Ovary (tissue), 9 donors: ENCODE results near the gene KRT33B. TPM values are rescaled to one million over a fixed set of nuclear protein-coding genes. Genes with fewer than 3 reads are reported as not detected.

Experiments used
- DNase-seq, 5 donors: peaks; one replicate each; pipeline ENCODE4 v3.0.0-alpha.2; 2019 to 2020
- H3K27ac ChIP-seq, 2 donors: fragments of 200-600 bp; one replicate each; pipeline versions ENCODE4 v1.5.1 to v1.8.0; 2019 to 2022
- H3K27me3 ChIP-seq: fragments of 200-600 bp; one replicate; pipeline ENCODE4 v1.8.0; 2022
- H3K36me3 ChIP-seq: fragments of 200-600 bp; sonication (generic); one replicate; pipeline ENCODE4 v1.5.1; 2019
- H3K4me1 ChIP-seq: one replicate; pipeline ENCODE4 v1.8.1; 2013; ENCODE audit warnings: mild to moderate bottlenecking, moderate library complexity; ENCODE audit not compliant: insufficient read depth
- H3K4me3 ChIP-seq: fragments of 200-600 bp; sonication (generic); one replicate; pipeline ENCODE4 v1.5.1; 2017
- H3K9me3 ChIP-seq, 2 donors: fragments of 200-600 bp in 1 of 2; sonication (generic) in 1 of 2; one replicate each; pipeline versions ENCODE4 v1.5.1 to v1.8.1; 2013 to 2019; ENCODE audit warnings: mild to moderate bottlenecking in 1 of 2, moderate library complexity in 1 of 2
- EP300 ChIP-seq: sonication (generic); formaldehyde crosslinking; IDR thresholded peaks from one replicate; pipeline ENCODE4 v1.6.1; 2017; ENCODE audit warnings: antibody characterized with exemption
- POLR2A ChIP-seq: fragments of 450-650 bp; IDR thresholded peaks from one replicate; pipeline ENCODE4 v1.6.1; 2017; ENCODE audit warnings: antibody characterized with exemption, mild to moderate bottlenecking, moderate library complexity
- WGBS, 3 donors: extraction: QIAGEN DNeasy Blood & Tissue Kit in 1 of 3; methylation state at CpG; one replicate each; pipeline versions ENCODE4 v1.1.5 to v1.1.7; 2013 to 2017; 5-methylcytosine and 5-hydroxymethylcytosine counted together
- intact Hi-C, 4 donors: fragments of 100-400 bp; cut with DNase I; formaldehyde crosslinking; loops; one replicate each; pipeline versions ENCODE4 v1.11.0 to v1.15.1; 2022 to 2023
- polyA plus RNA-seq, 2 donors: library from polyadenylated mRNA; stranded (reverse); fragments of 200-250 nt in 1 of 2; fragments of 350-450 nt in 1 of 2; fragmentation: Illumina TruSeq in 1 of 2; extraction: RNeasy Lipid Tissue Mini Kit (QIAGEN cat#74804) in 1 of 2; gene quantifications; one replicate each; pipeline ENCODE4 v1.2.3, GENCODE V29; 2013 to 2014
- total RNA-seq, 7 donors: library from RNA; depleted of rRNA in 2 of 7; stranded (reverse); fragments of >200 nt in 2 of 7; fragmentation: NEBNext Ultra II Directional in 3 of 7; extraction: Animal tissue kit (Norgen Biotek cat#: 25700) in 3 of 7; gene quantifications; one replicate each; pipeline versions ENCODE4 v1.1.0 to v1.2.4, GENCODE V29; 2016 to 2023
- TF ChIP-seq, protein P1 (sequence below), 3 donors: fragments of 450-650 bp in 2 of 3; fragments of 200-600 bp in 1 of 3; IDR thresholded peaks; one replicate each; pipeline versions ENCODE4 v1.5.1 to v1.8.0; 2016 to 2022; ENCODE audit warnings: antibody characterized with exemption in 3 of 3, mild to moderate bottlenecking in 1 of 3
- donor health status: DM: no; HTN: no; CAD: no; lungs with moderate emphysema.
- donor health status: DM: no; HTN: no; CAD: no.
- donor health status: Bipolar disorder and iron deficiency.
- donor health status: DM: yes; HTN: yes; CAD: no.
- donor health status: DM: no; HTN: no; CAD: no.
- donor health status: DM: yes; HTN: yes; CAD: no.

The KRT33B gene
- total and polyA plus RNA-seq, 9 donors = not detected

DNA sequence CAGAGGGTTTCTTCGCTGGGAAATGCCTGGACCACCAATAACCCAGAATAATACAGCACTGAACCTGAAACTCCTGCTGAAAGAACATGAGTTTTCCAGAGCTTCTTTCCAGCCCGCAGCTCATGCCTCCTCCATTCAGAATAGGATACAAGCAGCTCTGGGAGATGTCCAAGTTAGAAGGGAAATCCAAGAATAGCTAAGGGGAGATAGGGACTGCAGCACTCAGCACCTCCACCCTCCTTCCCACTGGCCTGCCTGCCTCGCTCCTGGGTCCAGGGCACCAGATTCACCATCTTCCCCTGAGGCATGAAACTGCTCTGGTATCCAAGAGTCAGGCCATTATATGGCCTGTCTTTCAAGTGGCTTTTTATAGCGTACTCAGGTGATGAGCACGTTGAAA lies 23.7 kb upstream of the KRT33B start:
- Histone ChIP-seq H3K4me1 (peaks cover 14% of the 10 kb centered on the region), H3K4me3 (no peak overlapping the region), H3K9me3 (no peaks in the 10 kb centered on the region), H3K27me3 (no peaks in the 10 kb centered on the region), H3K27ac (no peak overlapping the region), H3K36me3 (no peaks in the 10 kb centered on the region)
- DNase-seq = no peak
- WGBS, 3 donors = 20 to 30% (median 27%) methylated on average over 5 of the region's 5 CpGs
- no peak for TF ChIP-seq EP300
- TF ChIP-seq, protein P1, sequence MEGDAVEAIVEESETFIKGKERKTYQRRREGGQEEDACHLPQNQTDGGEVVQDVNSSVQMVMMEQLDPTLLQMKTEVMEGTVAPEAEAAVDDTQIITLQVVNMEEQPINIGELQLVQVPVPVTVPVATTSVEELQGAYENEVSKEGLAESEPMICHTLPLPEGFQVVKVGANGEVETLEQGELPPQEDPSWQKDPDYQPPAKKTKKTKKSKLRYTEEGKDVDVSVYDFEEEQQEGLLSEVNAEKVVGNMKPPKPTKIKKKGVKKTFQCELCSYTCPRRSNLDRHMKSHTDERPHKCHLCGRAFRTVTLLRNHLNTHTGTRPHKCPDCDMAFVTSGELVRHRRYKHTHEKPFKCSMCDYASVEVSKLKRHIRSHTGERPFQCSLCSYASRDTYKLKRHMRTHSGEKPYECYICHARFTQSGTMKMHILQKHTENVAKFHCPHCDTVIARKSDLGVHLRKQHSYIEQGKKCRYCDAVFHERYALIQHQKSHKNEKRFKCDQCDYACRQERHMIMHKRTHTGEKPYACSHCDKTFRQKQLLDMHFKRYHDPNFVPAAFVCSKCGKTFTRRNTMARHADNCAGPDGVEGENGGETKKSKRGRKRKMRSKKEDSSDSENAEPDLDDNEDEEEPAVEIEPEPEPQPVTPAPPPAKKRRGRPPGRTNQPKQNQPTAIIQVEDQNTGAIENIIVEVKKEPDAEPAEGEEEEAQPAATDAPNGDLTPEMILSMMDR (IDR thresholded peaks at IDR 0.05) = no peak
- intact Hi-C loops = loop anchor here in 1 of 4 donors (10.0 kb wide), 1 partner anchor 488 kb away; no protein-coding TSS in a partner anchor

DNA sequence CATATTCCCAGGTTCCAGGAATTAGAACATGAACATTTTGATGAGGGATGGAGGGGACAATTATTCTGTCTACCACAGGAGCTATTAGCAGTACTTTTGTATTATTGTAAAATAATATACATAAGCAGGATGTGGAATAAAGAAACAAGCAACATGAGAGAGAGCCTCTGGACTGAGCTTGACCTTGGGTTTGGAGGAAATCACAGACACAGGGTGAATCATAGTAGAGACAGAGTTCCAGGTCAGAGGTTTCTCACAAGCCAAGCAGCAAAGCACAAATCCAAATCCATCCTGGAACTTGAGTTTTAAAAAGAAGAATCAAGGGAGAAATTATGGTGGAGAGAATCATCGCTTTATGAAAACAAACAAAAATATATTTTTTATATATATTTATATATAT lies 22.7 kb upstream of the KRT33B start:
- Histone ChIP-seq H3K36me3 (no peaks in the 10 kb centered on the region), H3K27ac (no peak overlapping the region), H3K4me3 (no peak overlapping the region), H3K4me1 (peaks cover 14% of the 10 kb centered on the region), H3K27me3 (no peaks in the 10 kb centered on the region), H3K9me3 (no peaks in the 10 kb centered on the region)
- WGBS, 3 donors = 64 to 81% (median 73%) methylated on average over 1 of the region's 1 CpG
- no peak for DNase-seq
- TF ChIP-seq POLR2A (no peak), EP300 (no peak)
- TF ChIP-seq, protein P1 (IDR thresholded peaks at IDR 0.05) = no peak
- intact Hi-C loops = loop anchor here in 1 of 4 donors (10.0 kb wide), 1 partner anchor 487 kb away; no protein-coding TSS in a partner anchor

DNA sequence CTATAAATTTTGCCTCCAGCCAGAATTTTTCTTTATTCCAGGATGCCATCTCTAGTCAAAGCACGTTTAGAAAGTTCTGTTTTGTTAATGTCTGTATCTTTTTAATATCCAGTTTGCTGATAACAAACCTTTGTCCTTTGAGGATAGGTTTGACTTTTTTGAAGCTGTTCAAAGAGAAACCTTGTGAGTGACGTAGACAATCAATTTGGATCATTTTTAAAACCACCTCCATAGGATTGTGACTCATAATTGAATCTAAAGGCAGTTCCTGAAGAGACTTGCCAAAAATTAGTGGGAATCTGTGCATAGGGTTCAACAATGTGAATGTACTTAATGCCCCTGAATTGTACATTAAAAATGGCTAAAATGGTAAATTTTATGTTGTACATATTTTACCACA lies 21.9 kb upstream of the KRT33B start:
- intact Hi-C loops = loop anchor here in 1 of 4 donors (10.0 kb wide), 1 partner anchor 487 kb away; no protein-coding TSS in a partner anchor
- Histone ChIP-seq H3K4me3 (no peak overlapping the region), H3K9me3 (no peaks in the 10 kb centered on the region), H3K4me1 (peaks cover 14% of the 10 kb centered on the region), H3K27ac (no peak overlapping the region), H3K27me3 (no peaks in the 10 kb centered on the region), H3K36me3 (no peaks in the 10 kb centered on the region)
- no peak for DNase-seq
- 63 to 78% (median 72%) methylated on average over 2 of the region's 2 CpGs for WGBS, 3 donors
- TF ChIP-seq POLR2A = no peak
- TF ChIP-seq, protein P1 (IDR thresholded peaks at IDR 0.05) = no peak
- no peak for TF ChIP-seq EP300

DNA sequence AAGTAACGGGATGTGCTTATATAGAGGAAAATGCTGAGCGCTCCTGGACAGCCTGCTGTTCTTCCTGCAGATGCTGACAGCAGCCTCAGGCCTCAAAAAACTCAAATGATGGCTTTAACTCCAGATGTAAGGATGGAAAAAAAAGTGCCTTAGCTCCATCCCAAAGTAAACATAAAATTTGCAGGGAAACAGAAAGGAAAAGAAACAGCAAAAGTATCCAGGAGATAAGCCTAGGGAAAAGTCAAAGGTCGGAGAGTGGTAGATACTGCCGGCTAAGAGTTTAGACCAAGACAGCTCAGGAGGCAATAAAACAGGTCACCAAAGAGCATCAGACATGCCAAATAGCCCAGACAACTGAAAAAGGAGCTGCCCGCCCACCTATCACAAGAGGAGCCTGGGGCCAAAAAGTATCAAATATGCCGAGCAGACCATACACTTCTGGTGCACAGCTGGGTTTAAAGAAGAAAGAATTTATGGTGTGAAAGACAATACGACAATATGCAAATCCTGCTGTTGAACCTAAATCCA lies 20.9 kb upstream of the KRT33B start:
- 45 to 61% (median 52%) methylated on average over 7 of the region's 7 CpGs for WGBS, 3 donors
- DNase-seq = no peak
- H3K4me3 ChIP-seq = no peak overlapping the region
- H3K36me3 ChIP-seq = no peaks in the 10 kb centered on the region
- no peak overlapping the region for H3K27ac ChIP-seq
- intact Hi-C loops = loop anchor here in 1 of 4 donors (10.0 kb wide), 1 partner anchor 486 kb away; no protein-coding TSS in a partner anchor
- TF ChIP-seq, protein P1 (IDR thresholded peaks at IDR 0.05) = no peak
- TF ChIP-seq EP300 (no peak), POLR2A (no peak)
- H3K9me3 ChIP-seq = no peaks in the 10 kb centered on the region
- H3K4me1 ChIP-seq = peaks cover 14% of the 10 kb centered on the region
- H3K27me3 ChIP-seq = no peaks in the 10 kb centered on the region
